NT2/D1 (cell line): ENCODE results near the gene SOAT1.

Experiments used
- DNase-seq: peaks from one replicate; pipeline ENCODE4 v3.0.0-alpha.2; 2011; ENCODE audit warnings: low read depth, low spot score
- H3K27me3 ChIP-seq: 2 replicates; pipeline ENCODE4 v1.6.0; 2011; ENCODE audit warnings: mild to moderate bottlenecking; ENCODE audit not compliant: insufficient read length, insufficient read depth
- H3K36me3 ChIP-seq: 2 replicates; pipeline ENCODE4 v1.6.1; 2011; ENCODE audit warnings: mild to moderate bottlenecking, low read length, mixed read lengths; ENCODE audit not compliant: insufficient read depth, insufficient read length
- H3K4me1 ChIP-seq: 2 replicates; pipeline ENCODE4 v1.5.1; 2011; ENCODE audit not compliant: insufficient read depth, insufficient read length
- H3K4me3 ChIP-seq: 2 replicates; pipeline ENCODE4 v1.5.1; 2011; ENCODE audit warnings: low read depth; ENCODE audit not compliant: insufficient read length
- H3K9ac ChIP-seq: 2 replicates; pipeline ENCODE4 v1.6.0; 2011; ENCODE audit warnings: low read depth; ENCODE audit not compliant: insufficient read length
- H3K9me3 ChIP-seq: 2 replicates; pipeline ENCODE4 v1.5.1; 2011; ENCODE audit warnings: mild to moderate bottlenecking, low read length; ENCODE audit not compliant: insufficient read depth
- SUZ12 ChIP-seq: IDR thresholded peaks from 2 replicates; pipeline ENCODE4 v1.6.1; 2011; ENCODE audit not compliant: insufficient read length, insufficient read depth; ENCODE audit errors: extremely low read depth
- YY1 ChIP-seq: IDR thresholded peaks from 2 replicates; pipeline ENCODE4 v1.6.1; 2011; ENCODE audit not compliant: insufficient read length, insufficient read depth
- ZNF274 ChIP-seq: IDR thresholded peaks from 2 replicates; pipeline ENCODE4 v1.6.1; 2011; ENCODE audit warnings: mild to moderate bottlenecking, low read depth, low read length

SOAT1 gene

DNA sequence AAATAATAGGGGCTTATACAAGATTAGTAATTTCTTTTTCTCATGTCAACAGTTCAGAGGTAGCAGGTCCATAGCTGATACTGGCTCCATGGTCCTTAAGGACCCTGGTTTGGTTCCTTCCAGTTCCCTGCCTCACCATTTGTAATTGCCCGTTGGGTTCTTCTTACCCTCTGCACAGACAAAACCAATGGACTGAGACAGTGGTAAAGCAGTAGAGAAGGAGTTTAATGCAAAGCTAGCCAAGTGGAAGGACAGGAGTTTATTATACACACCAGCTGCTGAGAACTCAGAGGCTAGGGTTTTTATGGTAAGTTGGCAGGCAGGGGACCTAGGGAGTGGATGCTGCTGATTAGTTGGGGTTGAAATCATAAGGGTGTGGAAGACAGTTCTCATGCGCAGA lies 36.3 kb downstream of the SOAT1 start:
- H3K4me3 ChIP-seq, result no peak overlapping the region
- no peaks in the 10 kb centered on the region for H3K4me1 ChIP-seq
- DNase-seq, result no peak
- TF ChIP-seq ZNF274 (no peak), SUZ12 (no peak), YY1 (no peak)
- no peak overlapping the region for H3K9ac ChIP-seq
- H3K9me3 ChIP-seq, result peaks cover 13% of the 10 kb centered on the region
- H3K27me3 ChIP-seq, result no peaks in the 10 kb centered on the region
- H3K36me3 ChIP-seq, result peaks cover 31% of the 10 kb centered on the region

DNA sequence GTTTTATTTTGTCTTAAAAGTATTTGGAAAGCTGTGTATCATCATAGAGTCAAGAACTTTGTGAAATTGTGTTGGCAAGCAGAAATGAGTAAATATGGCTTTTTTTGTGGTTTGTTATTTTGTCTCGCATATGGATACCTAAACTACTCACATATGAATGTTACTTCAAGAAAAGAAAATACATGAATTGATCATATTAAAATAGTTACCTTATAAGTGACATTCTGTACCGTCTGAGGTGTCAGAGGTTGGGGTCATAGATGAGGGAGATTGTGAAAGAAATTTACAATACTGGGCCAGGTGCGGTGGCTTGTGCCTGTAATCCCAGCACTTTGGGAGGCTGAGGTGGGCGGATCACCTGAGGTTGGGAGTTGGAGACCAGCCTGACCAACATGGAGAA lies 40.8 kb downstream of the SOAT1 start:
- TF ChIP-seq ZNF274, result no peak
- TF ChIP-seq YY1, result no peak
- TF ChIP-seq SUZ12, result no peak
- H3K9me3 ChIP-seq, result peaks cover 8% of the 10 kb centered on the region
- H3K9ac ChIP-seq, result no peak overlapping the region

DNA sequence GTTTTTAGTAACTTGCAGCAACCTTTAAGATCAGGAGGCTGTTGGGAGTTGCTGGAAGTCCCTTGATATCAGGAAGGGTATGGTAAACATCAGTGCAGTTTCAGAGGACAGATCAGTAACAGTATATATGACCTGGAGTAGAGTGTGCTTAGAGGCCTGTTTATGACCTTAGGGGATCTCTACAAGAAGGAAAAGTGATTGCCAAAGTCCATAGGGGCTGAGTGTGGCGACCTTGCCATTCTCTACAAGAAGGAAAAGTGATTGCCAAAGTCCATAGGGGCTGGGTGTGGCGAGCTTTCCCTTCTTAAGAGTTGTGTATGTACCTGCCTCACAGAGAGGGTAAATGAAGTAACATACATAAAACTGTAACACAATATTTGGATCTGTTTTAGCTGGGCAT lies 43.7 kb downstream of the SOAT1 start:
- TF ChIP-seq ZNF274 (no peak), SUZ12 (no peak), YY1 (no peak)
- DNase-seq, result no peak

More for the DNA sequence above, 40.8 kb downstream of the SOAT1 start:
- no peak for DNase-seq
- Histone ChIP-seq H3K36me3 (peaks cover 33% of the 10 kb centered on the region), H3K4me1 (no peaks in the 10 kb centered on the region), H3K4me3 (no peak overlapping the region), H3K27me3 (no peaks in the 10 kb centered on the region)

DNA sequence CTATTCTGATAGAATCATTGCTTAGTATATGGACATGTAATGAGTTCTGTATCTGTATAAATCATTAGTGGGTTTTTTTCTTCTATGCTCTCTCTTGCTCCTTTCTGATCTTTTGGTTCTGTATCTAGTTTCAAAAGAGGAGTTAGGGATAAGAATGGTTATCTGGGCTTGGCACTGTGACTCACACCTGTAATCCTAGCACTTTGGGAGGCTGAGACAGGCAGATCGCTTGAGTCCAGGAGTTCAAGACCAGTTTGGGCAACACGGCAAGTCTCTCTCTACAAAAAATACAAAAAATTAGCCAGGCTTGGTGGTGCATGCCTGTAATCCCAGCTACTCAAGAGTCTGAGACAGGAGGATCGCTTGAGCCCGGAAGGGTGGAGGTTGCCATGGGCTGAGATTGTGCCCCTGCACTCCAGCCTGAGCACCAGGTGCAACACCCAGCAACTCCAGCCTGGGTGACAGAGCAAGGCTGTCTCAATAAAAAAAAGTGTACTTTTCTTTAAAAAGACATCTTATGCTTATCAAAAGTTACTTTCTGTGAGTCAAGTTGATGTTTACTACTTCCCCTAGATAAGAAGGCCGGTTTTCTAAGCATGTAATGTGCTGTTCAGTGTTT lies 44.5 kb downstream of the SOAT1 start:
- no peaks in the 10 kb centered on the region for H3K9me3 ChIP-seq
- H3K9ac ChIP-seq, result no peak overlapping the region
- H3K36me3 ChIP-seq, result peaks cover 55% of the 10 kb centered on the region
- H3K4me1 ChIP-seq, result no peaks in the 10 kb centered on the region
- TF ChIP-seq SUZ12 (no peak), ZNF274 (no peak), YY1 (no peak)
- no peaks in the 10 kb centered on the region for H3K27me3 ChIP-seq
- H3K4me3 ChIP-seq, result no peak overlapping the region
- DNase-seq, result no peak

More for the DNA sequence above, 43.7 kb downstream of the SOAT1 start:
- H3K36me3 ChIP-seq, result peaks cover 48% of the 10 kb centered on the region
- H3K9ac ChIP-seq, result no peak overlapping the region
- no peak overlapping the region for H3K4me3 ChIP-seq
- H3K27me3 ChIP-seq, result no peaks in the 10 kb centered on the region
- H3K4me1 ChIP-seq, result no peaks in the 10 kb centered on the region
- H3K9me3 ChIP-seq, result no peaks in the 10 kb centered on the region

DNA sequence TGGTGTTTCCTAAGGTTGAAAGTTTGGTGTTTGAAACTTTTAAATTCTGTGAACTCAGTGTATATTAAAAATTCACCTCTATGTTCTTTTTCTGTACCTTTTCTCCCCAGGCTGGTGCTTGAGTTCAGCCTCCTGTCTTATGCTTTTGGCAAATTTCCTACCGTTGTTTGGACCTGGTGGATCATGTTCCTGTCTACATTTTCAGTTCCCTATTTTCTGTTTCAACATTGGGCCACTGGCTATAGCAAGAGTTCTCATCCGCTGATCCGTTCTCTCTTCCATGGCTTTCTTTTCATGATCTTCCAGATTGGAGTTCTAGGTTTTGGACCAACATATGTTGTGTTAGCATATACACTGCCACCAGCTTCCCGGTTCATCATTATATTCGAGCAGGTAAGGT lies 47.3 kb downstream of the SOAT1 start:
- Histone ChIP-seq H3K4me3 (no peak overlapping the region), H3K9ac (no peak overlapping the region), H3K36me3 (peaks cover 70% of the 10 kb centered on the region)

DNA sequence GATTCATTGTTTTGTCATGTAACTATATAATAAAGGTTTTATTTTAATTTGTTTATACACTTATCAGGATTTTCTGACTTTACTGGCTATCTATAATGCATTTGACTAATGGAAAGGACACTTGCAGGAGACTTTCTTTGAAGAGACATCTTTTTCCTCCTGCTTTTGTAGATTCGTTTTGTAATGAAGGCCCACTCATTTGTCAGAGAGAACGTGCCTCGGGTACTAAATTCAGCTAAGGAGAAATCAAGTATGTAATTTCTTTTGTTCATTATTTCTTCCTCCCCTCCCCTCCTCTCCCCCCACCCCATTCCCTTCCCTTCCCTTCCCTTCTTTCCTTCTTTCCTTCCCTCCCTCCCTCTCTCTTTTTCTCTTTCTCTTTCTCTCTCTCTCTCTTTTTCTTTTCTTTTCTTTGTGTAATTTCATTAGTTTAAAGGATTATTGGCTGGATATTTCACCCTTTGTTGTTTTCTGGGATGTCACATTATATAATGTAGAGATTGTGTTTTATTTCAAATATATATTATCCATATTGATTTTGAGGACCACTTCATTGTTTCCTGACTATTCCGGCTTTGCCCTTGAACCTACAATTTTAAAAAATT lies 48.4 kb downstream of the SOAT1 start:
- Histone ChIP-seq H3K27me3 (no peaks in the 10 kb centered on the region), H3K4me1 (no peaks in the 10 kb centered on the region), H3K4me3 (no peak overlapping the region), H3K9ac (no peak overlapping the region), H3K36me3 (peaks cover 78% of the 10 kb centered on the region), H3K9me3 (no peaks in the 10 kb centered on the region)
- TF ChIP-seq SUZ12 (no peak), ZNF274 (no peak), YY1 (no peak)
- DNase-seq, result no peak

More for the DNA sequence above, 47.3 kb downstream of the SOAT1 start:
- DNase-seq, result no peak
- Histone ChIP-seq H3K4me1 (no peaks in the 10 kb centered on the region), H3K9me3 (no peaks in the 10 kb centered on the region), H3K27me3 (no peaks in the 10 kb centered on the region)
- TF ChIP-seq SUZ12 (no peak), ZNF274 (no peak), YY1 (no peak)

DNA sequence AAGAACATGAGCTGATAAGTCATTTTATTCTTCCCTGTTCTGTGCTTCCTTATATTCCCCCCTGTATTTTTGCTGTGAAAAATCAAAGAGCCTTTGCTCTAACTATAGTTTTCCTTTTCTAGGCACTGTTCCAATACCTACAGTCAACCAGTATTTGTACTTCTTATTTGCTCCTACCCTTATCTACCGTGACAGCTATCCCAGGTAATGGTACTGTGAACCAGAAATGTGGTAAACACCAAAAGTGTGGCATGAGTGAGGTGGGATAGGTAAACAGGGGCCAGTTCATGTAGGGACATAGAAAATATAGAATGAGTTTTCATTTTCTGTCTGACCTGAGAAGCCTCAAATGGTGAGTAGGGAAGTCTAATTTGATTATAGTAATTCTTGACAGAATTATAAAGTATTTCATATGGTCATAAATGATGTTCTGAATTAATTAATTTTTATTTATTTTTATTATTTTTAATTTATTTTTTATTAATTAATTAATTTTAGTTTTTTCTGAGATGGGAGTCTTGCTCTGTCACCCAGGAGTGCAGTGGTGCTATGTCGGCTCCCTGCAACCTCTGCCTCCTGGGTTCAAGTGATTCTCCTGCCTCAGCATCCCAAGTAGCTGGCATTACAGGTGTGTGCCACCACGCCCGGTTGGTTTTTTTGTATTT lies 49.3 kb downstream of the SOAT1 start:
- H3K4me3 ChIP-seq, result no peak overlapping the region

More for the DNA sequence above, 49.3 kb downstream of the SOAT1 start:
- Histone ChIP-seq H3K9me3 (no peaks in the 10 kb centered on the region), H3K9ac (no peak overlapping the region), H3K4me1 (no peaks in the 10 kb centered on the region), H3K36me3 (peaks cover 79% of the 10 kb centered on the region), H3K27me3 (no peaks in the 10 kb centered on the region)
- TF ChIP-seq YY1 (no peak), ZNF274 (no peak), SUZ12 (no peak)
- DNase-seq, result no peak
